ENCODE results near the gene FIGNL1. TPM values are rescaled to one million over a fixed set of nuclear protein-coding genes. Genes with fewer than 3 reads are reported as not detected.

The FIGNL1 gene
- total RNA-seq, 2 experiments from 2014 or later = 40.6 to 48.7 TPM

- Mint-ChIP-seq H3K36me3 (no peaks in the 10 kb centered on the region), H3K27ac (no peak overlapping the region), H3K9me3 (ENCODE audit: low read depth) (no peaks in the 10 kb centered on the region), H3K27me3 (peaks cover 22% of the 10 kb centered on the region), H3K4me1 (peaks cover under 1% of the 10 kb centered on the region), H3K4me3 (no peak overlapping the region)
- ATAC-seq (no peak), DNase-seq (no peak)
- CTCF ChIA-PET = interaction anchor here (1.9 kb wide), 1 partner anchor 12 kb away, joined by 7 read pairs; no protein-coding TSS in a partner anchor
These were observed 29.8 kb upstream of the FIGNL1 start for GRCh38 chr7:50479743-50480517.

DNA sequence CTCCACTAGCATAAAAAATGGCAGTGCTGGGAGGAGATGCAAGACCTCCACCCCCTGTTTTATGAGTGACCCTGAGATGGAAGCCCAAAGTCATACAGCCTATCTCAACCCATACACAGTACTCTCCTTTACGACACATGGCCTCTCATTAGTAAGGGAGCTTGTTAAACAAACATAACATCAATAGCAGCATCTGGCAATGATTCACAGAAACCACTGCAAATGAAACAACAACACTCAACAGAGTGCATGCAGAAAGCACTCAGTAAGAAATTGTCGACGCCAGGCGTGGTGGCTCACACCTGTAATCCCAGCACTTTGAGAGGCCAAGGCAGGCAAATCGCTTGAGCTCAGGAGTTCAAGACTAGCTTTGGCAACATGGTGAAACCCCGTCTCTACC is 27.5 kb upstream of the FIGNL1 start:
- peaks cover 13% of the 10 kb centered on the region for H3K27me3 Mint-ChIP-seq
- no peak for ATAC-seq
- H3K4me1 Mint-ChIP-seq = peaks cover 4% of the 10 kb centered on the region
- no peak overlapping the region for H3K27ac Mint-ChIP-seq
- no peaks in the 10 kb centered on the region for H3K36me3 Mint-ChIP-seq
- no peak overlapping the region for H3K4me3 Mint-ChIP-seq
- H3K9me3 Mint-ChIP-seq (ENCODE audit: low read depth) = no peaks in the 10 kb centered on the region
- no peak for DNase-seq
- CTCF ChIA-PET = interaction anchor here (0.8 kb wide), 1 partner anchor 9 kb away, joined by 3 read pairs; no protein-coding TSS in a partner anchor

DNA sequence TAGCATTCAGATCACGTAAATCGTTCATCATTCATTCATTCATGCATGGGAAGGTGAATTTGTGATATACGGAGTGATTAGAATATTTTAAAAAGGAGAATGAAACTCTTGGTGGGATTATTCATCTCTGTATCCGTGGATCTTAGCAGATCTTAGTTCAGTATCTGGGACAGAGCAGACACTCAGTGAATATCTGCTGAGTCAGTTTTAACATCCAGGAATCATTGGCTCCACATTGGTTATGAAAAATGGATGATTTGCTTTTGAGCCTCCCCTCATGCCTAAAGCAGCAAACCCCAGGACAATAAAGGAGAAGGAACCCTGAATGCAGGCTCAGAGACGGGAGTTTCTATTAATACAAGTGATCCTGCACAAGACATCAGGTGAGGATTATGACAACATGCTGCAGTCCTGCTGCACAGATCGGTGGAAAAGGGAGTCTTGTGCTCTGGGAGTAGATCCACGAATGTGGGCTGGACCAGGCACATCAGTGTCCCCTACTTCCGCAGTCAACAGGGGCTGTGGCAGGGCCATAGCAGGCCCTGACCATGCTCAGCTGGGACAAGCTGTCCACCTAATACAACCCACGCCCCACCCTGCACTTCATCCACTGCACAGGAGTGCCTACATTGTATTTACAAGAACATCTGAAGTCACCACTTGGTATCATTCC is 26.9 kb upstream of the FIGNL1 start:
- ATAC-seq (no peak), DNase-seq (no peak)
- peaks cover 4% of the 10 kb centered on the region for H3K4me1 Mint-ChIP-seq
- no peak overlapping the region for H3K27ac Mint-ChIP-seq
- H3K27me3 Mint-ChIP-seq = peaks cover 10% of the 10 kb centered on the region
- H3K9me3 Mint-ChIP-seq (ENCODE audit: low read depth) = no peaks in the 10 kb centered on the region
- CTCF ChIA-PET = no interaction called here
- no peak overlapping the region for H3K4me3 Mint-ChIP-seq
- no peaks in the 10 kb centered on the region for H3K36me3 Mint-ChIP-seq

DNA sequence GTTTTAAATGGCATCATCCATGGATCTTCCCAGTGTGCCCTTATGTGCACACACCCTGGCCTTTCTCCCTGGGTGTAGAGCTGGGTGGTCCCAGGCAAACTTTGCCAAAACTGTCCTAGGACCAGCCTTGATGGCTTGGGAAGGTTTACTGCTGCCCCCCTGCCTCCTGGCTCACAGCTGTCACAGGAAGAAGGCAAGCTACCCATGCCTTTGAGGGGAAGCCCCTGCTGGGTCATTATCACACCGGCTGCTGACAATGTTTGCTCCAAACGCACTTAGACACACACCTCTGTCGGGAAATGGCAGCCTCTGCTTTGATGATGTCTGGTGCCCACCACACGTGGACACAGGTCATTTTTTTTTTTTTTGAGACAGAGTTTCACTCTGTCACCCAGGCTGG is 25.2 kb upstream of the FIGNL1 start:
- DNase-seq = no peak
- peaks cover 8% of the 10 kb centered on the region for H3K27me3 Mint-ChIP-seq
- no peak overlapping the region for H3K27ac Mint-ChIP-seq

GRCh38 chr7:50474382-50475160 is 24.4 kb upstream of the FIGNL1 start:
- Mint-ChIP-seq H3K27ac (no peak overlapping the region), H3K27me3 (peaks cover 8% of the 10 kb centered on the region), H3K4me3 (no peak overlapping the region), H3K4me1 (peaks cover 4% of the 10 kb centered on the region), H3K36me3 (no peaks in the 10 kb centered on the region), H3K9me3 (ENCODE audit: low read depth) (no peaks in the 10 kb centered on the region)
- no peak for DNase-seq
- ATAC-seq = no peak
- CTCF ChIA-PET = interaction anchor here (0.9 to 1.6 kb wide), 3 partner anchors 201 to 688 kb away, joined by 3 to 5 read pairs (median 4); no protein-coding TSS in a partner anchor

More for the DNA sequence above, 25.2 kb upstream of the FIGNL1 start:
- H3K4me1 Mint-ChIP-seq = peaks cover 4% of the 10 kb centered on the region
- ATAC-seq = peak; percentile 23
- CTCF ChIA-PET = interaction anchor here (0.9 to 1.6 kb wide), 4 partner anchors 201 to 687 kb away, joined by 3 to 5 read pairs (median 4); no protein-coding TSS in a partner anchor
- no peaks in the 10 kb centered on the region for H3K36me3 Mint-ChIP-seq
- no peaks in the 10 kb centered on the region for H3K9me3 Mint-ChIP-seq (ENCODE audit: low read depth)
- no peak overlapping the region for H3K4me3 Mint-ChIP-seq

- CTCF ChIA-PET = no interaction called here
- Mint-ChIP-seq H3K27me3 (peaks cover 8% of the 10 kb centered on the region), H3K9me3 (ENCODE audit: low read depth) (no peaks in the 10 kb centered on the region), H3K4me3 (no peak overlapping the region), H3K36me3 (no peaks in the 10 kb centered on the region), H3K27ac (no peak overlapping the region), H3K4me1 (peaks cover 4% of the 10 kb centered on the region)
- ATAC-seq (no peak), DNase-seq (no peak)
These were observed 23.4 kb upstream of the FIGNL1 start for GRCh38 chr7:50473531-50473930.

- Mint-ChIP-seq H3K4me3 (no peak overlapping the region), H3K4me1 (peaks cover 15% of the 10 kb centered on the region), H3K36me3 (no peaks in the 10 kb centered on the region), H3K27ac (no peak overlapping the region), H3K9me3 (ENCODE audit: low read depth) (no peaks in the 10 kb centered on the region), H3K27me3 (peaks cover 8% of the 10 kb centered on the region)
- CTCF ChIA-PET = interaction anchor here (0.5 kb wide), 1 partner anchor 669 kb away, joined by 3 read pairs; no protein-coding TSS in a partner anchor
- no peak for DNase-seq
- no peak for ATAC-seq
These were observed 22.3 kb upstream of the FIGNL1 start for GRCh38 chr7:50472427-50472826.

- CTCF ChIA-PET = interaction anchor here (0.5 to 2.2 kb wide), 2 partner anchors 207 to 669 kb away, joined by 3 to 9 read pairs; no protein-coding TSS in a partner anchor
- Mint-ChIP-seq H3K27me3 (peaks cover 8% of the 10 kb centered on the region), H3K4me3 (no peak overlapping the region), H3K27ac (no peak overlapping the region), H3K36me3 (no peaks in the 10 kb centered on the region), H3K9me3 (ENCODE audit: low read depth) (no peaks in the 10 kb centered on the region), H3K4me1 (peaks cover 17% of the 10 kb centered on the region)
- no peak for ATAC-seq
- DNase-seq = no peak
These were observed 21.8 kb upstream of the FIGNL1 start for GRCh38 chr7:50471970-50472369.

- no peak overlapping the region for H3K27ac Mint-ChIP-seq
- peaks cover 17% of the 10 kb centered on the region for H3K4me1 Mint-ChIP-seq
- no peak overlapping the region for H3K4me3 Mint-ChIP-seq
- H3K27me3 Mint-ChIP-seq = peaks cover 2% of the 10 kb centered on the region
- CTCF ChIA-PET = interaction anchor here (0.6 to 2.2 kb wide), 8 partner anchors 28 to 376 kb away, joined by 3 to 9 read pairs (median 4); no protein-coding TSS in a partner anchor
- DNase-seq = no peak
- no peaks in the 10 kb centered on the region for H3K36me3 Mint-ChIP-seq
- no peaks in the 10 kb centered on the region for H3K9me3 Mint-ChIP-seq (ENCODE audit: low read depth)
- ATAC-seq = no peak
These were observed 20.4 kb upstream of the FIGNL1 start for GRCh38 chr7:50470250-50471163.

DNA sequence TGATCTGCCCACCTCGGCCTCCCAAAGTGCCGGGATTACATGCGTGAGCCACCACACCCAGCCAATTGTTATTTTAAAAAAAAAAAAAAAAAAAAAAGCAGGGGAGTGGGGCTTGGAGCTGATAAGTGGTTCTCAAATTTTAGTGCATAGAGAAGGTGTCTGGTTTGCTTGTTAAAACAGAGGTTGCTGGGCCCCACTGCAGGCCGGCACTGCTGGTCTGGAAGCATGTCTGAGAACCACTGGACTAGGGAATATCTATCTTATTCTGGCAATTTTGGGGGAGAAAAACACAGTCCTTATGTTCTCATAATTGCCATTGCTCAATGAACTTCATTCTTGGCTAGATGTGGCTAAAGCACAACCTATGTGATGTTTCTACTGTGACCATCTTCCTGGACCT is 19.0 kb upstream of the FIGNL1 start:
- CTCF ChIA-PET = interaction anchor here (0.7 to 5.1 kb wide), 23 partner anchors 9 to 898 kb away, joined by 3 to 77 read pairs (median 5); no protein-coding TSS in a partner anchor
- no peak overlapping the region for H3K4me3 Mint-ChIP-seq
- no peak overlapping the region for H3K27ac Mint-ChIP-seq
- ATAC-seq = no peak
- no peak for DNase-seq
- H3K4me1 Mint-ChIP-seq = peaks cover 14% of the 10 kb centered on the region
- no peaks in the 10 kb centered on the region for H3K36me3 Mint-ChIP-seq
- H3K9me3 Mint-ChIP-seq (ENCODE audit: low read depth) = no peaks in the 10 kb centered on the region
- H3K27me3 Mint-ChIP-seq = peaks cover 6% of the 10 kb centered on the region

DNA sequence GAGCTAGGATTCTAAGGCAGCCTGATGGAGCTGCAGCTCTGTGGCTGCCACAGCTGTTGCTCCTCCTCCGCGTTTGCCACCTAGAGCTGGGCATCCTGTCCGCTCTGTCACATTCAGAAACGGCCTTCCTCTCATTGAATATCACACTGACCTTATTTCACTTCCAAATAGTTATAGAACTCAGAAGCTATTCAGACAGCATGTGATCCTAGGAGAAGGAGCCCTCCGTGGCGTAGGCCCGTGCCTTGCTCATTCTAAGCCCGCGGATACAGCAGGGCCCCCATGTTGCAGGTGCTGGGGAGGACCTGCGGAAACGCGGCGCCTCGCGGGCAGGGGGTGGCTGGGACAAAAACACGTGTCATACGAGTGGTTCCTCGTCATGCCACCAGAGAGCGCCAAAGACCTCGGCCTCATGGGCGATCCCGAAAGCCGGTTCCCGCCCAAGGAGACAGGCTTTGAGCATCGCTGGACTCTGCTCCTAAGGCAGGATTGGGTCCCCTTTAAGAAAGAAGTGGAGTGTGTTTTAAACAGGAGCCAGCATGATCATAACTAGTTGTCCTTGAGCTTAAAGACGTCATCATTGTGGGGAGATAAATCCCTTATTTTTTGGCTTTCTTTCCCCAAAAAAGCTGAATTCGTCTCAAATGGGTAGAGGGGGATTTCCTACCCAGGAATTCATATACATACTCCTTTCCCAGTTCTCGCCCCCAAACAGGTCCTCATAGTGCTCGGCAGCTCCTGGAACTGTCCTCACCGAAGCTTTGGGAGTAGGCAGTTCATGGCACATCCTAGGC is 17.9 kb upstream of the FIGNL1 start:
- H3K4me1 Mint-ChIP-seq = peaks cover 13% of the 10 kb centered on the region
- peaks cover 6% of the 10 kb centered on the region for H3K27me3 Mint-ChIP-seq
- no peaks in the 10 kb centered on the region for H3K36me3 Mint-ChIP-seq
- DNase-seq (peak; percentile 89), ATAC-seq (peak; percentile 96)
- no peak overlapping the region for H3K4me3 Mint-ChIP-seq
- CTCF ChIA-PET = interaction anchor here (0.7 to 5.1 kb wide), 54 partner anchors 10 to 899 kb away, joined by 3 to 77 read pairs (median 5); partner anchors contain the start of gene FIGNL1
- H3K27ac Mint-ChIP-seq = peak overlapping the region; percentile 24
- no peaks in the 10 kb centered on the region for H3K9me3 Mint-ChIP-seq (ENCODE audit: low read depth)

Data from activated CD8-positive, alpha-beta memory T cell treated with anti-CD3 and anti-CD28 coated beads, Interleukin-2, amount 10 ng/mL, durations not matched to agents 7 days and 5 days (primary cell).